ENCODE data around the gene EPB41L4B.
"Not testable (repeated sequence)": the region's sequence is repeated elsewhere in the genome, so short reads cannot be mapped to it uniquely, and the experiment has no call there.

The EPB41L4B gene

DNA sequence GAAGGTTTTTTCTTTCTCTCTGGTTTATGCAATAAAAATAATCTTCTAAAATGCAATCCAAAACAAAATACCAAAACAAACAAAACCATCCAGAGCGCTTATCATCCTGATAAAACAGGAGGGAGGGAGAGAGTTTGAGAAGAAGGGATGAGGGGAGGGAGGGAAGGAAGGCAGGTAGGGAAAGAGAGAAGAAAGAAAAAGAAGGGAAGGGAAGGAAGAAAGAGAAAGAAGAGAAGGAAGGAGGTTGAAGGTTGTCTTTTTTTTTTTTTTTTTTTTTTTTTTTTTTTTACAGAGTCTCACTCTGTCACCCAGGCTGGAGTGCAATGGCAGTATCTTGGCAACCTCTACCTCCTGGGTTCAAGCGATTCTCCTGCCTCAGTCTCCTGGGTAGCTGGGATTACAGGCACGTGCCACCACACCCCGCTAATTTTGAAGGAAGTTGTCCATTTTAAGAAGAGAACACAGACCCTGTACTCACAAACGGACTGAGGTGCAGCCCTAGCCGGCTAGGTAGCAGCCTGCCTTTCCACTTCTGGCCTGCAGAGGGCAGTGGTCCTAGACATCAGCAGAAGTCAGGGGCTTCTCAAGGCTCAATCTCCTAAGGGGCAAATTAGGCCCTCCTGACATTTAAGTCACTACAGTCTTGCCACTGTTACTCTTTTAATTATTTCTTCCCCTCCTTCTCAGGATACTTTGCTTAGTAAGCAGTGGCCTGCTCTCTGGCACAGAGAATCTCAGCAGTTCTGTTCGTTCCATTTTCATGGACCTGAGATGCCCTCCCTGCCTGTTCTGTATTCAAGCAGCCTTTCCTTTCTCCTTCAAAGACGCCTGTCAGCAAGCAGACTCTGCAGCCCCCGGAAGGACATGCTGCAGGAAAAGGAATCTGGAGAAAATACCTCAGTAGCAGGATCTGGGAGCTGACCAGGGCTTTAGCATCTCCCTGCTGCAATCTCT lies 76.4 kb downstream of the EPB41L4B start:
- DNase-seq (ENCODE audit: low spot score): peak; percentile 72

DNA sequence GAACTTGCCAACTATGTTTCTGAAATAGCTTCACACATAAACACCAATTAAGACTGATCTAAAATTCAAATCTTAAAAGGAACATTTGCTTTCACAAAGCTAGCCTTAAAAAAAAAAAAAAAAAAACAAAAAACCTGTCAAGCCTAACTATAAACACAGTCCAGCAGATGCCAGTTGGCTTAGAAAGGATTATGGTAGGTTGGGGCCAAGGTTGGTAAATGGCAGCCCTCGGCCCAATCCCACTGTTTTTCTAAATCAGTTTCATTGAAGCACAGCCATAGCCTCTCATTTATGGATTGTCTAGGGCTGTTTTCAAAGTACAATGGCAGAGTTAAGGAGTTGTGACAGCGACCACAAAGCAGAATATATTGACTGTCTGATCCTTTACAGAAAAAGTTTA lies 78.1 kb downstream of the EPB41L4B start:
- no peak for DNase-seq (ENCODE audit: low spot score)

DNA sequence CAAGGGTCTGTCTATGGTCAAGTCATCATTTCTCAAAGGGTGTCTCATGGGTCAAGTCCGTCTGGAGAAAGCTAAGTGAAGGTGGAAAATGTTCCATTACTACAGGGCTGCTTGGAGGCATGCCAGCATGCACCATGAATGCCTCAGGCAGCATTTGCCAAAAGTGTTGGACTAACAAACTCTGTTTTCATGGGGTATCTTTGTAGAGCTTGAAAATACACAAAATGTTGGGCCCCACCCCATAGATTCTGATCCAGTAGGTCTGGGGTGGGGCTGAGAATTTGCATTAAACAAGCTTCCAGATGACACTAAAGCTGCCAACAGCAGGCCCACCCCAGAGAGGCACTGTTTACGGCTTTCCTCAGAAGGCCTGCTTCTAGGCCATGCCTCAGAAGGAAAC lies 78.8 kb downstream of the EPB41L4B start:
- no peak for DNase-seq (ENCODE audit: low spot score)

DNA sequence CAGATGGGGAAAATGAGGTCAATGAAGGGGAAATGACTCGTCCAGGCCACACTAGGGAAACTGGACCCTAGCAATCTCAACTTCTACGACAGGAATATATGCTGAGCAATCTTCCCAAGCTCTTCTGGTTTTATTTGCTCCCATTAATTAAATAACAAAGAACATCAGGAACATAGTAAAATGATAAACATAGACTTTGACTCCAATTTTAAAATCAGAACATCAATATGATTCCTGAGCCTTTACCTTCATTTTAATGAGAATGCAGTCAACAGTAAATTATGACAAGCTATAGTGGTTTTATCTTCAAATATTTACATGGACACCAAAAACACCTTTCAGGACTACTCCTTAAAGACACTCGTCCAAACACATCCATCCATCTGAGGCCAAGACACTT lies 79.7 kb downstream of the EPB41L4B start:
- no peak for DNase-seq (ENCODE audit: low spot score)

DNA sequence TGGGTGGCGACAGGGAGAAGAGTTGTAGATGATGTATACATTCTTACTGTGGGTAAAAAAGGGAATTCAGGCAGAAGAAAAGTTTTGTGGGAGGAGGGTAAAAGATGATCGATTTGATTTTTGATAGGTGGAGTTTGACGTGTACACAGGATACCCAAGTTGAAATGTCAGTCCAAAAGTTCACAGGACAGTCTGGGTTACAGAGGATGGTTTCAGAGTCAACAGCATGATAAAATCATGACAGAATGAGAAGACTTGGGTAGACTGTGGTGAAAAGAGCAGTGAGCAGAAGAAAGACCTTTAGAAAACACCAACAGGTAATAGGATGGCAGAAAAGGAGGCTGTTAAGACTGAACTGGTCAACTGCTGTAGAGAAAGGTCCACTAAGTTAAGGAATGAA lies 81.6 kb downstream of the EPB41L4B start:
- no peak for DNase-seq (ENCODE audit: low spot score)

DNA sequence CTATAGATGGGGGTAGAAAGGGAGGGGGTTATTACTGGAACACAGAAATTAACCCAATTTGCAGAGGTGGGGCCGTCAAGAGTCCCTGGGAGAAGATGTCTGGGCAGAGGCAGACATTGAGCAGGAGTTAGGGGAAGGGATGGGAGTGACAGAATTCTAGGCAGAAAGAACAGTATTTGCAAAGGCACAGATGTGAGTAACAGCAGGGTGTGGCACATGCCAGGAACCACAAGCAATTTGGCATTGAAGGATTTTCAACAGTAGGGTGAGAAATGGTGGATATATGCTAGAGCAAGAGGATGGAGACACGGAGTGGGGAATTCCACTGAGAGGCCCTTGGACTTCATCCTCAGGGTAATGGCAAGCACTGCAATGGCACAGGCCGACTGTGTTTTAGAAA lies 82.2 kb downstream of the EPB41L4B start:
- DNase-seq (ENCODE audit: low spot score): no peak

DNA sequence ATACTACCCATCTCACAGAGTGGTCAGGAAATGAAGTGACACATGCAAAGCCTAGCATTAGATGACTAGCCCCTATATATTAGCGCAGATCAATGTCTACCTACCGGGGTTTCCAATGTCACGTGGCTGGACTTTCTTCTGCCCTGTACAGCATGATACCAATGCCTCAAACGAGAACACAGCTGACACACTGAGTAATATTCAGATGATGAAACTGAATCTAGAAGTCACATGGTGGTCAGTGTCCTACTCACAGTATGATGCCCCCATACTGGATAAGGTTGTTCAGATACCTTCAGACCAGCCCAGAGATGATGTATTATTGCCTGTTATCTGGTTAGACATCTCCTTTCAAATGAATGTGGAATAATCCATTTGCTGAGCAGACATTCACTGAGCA lies 82.7 kb downstream of the EPB41L4B start:
- no peak for DNase-seq (ENCODE audit: low spot score)

DNA sequence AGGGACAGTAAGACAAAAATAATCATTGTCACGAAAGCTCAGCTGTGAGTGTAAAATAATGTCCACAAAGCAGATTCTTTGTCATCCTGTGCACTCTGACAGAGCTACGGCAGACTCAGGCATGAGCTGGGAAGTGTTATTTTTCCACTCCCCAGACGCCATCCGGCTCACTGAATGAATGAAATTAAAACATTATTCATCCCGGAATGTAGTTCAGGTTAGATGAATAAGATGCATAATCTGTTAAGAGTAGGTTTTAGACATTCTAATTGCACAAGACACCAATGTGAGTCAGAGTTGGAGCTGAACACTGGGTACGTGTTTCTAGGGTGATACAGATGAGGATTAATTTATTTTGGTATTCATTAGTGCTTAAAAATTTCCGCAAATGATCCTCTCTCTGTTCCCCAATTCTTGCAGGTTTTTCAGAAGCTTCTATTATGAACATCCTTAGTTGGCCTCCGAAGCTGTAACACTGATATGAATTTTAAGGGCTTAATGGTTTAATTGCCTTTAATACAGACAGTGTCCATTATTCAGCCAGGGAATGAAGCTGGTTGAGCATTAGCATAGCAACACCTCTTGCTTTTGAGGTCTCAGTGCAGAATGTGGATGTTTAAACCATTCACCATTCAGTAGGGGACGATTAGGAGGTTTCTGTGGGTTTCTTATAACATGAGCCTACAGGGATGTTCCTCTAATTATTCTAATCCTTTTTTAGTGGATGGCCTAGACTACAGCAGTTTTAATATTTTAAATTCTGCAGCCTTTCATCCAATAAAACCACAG lies 88.2 kb downstream of the EPB41L4B start:
- DNase-seq (ENCODE audit: low spot score): peak; percentile 64

DNA sequence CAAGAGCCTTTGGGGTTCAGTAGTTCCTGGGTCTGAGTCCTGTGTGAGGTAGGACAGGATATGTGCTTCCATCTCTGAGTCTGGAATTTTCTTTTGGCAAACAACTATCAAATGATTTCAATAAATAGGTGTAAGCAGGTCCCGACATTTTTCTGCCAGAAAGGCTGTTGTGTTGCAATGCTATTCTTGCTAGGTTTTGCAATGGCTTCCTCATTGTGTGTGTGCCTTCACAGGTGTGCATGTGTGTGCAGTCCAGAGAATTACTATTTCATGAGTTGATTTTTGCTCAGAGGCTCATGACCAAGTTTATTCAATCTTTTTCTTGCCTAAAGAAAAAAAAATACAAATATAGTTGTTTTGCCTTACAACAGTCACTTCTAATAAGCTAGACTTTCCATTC lies 89.3 kb downstream of the EPB41L4B start:
- no peak for DNase-seq (ENCODE audit: low spot score)

DNA sequence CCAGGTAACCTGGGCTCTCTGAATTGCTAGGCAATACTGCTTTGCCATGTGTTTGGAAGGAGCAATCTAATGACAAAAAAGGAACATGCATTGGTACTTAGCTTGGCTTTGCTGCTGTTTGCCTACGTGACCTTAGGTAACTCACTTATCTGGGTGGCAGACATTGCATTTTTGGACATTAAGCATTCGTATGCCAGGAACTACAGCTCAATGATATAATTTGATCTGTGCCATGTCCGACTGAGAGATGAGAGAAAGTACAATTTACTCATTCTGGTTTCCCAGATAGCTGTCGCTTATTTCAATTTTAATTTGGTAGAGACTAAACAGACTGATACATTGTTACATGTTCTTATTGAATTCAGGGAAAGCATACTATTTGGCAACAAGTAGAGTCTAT lies 90.6 kb downstream of the EPB41L4B start:
- no peak for DNase-seq (ENCODE audit: low spot score)

DNA sequence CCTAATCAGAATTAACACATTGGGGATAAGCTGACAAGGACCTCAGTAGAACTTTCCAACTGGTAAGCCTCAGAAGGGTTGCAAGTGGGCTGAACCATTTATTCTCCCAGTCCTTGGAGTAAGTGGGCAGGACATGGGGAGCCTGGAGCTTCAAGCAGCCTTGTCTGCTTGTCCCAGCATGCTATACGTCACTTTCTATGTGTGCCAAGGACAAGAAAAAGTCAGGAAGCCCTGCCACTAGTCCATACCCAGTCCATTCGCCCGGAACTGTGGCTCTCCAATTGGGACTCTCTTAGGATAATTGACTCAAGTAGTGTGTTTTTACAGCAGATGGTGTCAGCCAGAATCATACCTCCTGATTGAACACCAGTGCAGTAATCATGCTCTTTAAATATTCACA lies 91.2 kb downstream of the EPB41L4B start:
- no peak for DNase-seq (ENCODE audit: low spot score)

DNA sequence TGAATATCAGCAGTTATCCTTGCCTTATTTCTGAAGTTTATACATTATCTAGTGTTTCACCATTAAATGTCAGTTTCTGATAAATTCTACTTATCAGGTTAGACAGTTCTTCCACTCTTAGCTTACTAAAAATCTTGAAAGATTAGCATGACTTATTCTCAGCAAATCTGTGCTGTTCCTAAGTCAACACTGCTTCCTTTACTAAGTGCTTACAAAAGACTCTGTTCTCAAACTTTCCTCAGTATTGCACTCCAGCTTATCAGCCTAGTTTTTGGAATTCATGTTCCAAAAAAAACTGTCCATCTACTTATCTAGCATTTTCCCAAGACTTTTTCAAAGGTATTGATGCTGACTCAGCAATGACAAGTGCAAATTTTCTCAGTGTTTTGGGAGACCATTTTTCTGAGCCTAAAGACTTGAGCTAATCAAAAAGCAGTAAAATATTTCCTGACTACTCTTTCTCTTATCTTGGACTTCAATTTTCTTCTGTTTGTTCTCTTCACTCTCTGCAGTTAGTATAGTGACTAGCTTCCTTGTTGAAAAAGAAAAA lies 92.7 kb downstream of the EPB41L4B start:
- DNase-seq (ENCODE audit: low spot score): no peak

DNA sequence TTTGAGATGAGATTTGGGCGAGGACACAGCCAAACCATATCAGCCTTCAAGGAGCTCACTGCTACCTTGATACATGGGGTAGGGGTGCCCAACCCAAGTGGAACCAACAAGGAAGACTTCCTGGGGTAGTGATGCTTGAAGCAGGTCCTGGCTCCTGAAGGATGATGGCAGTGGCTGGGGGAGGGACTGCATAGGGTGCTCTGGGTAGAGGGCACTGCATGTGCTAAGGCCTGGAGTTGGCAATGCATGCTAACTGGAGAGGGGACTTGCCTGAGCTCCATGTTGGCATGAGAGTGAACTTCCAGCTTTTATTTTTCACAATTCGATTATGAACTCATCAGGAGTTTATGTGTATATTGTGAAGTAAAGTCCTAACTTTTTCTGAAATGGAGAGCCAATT lies 95.2 kb downstream of the EPB41L4B start:
- DNase-seq (ENCODE audit: low spot score): no peak

DNA sequence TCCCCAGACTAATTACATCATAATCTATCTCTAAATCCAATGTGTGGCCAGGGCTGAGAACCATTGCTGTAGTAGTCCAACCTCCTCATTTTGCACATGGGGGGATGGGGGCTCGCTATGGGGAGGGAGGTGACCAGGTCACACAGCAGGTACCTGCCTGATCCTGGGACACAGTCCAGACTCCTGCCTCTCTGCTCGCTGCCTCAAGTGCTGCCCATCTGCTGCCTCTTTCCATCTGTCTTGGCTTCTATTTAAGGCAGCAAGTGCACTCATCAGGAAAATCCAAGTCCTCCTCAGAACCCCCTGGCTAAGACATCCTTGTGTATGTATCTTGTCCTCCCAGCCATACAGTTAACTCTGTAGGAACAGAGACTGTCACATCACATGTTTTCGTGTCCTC lies 96.1 kb downstream of the EPB41L4B start:
- DNase-seq (ENCODE audit: low spot score): no peak

DNA sequence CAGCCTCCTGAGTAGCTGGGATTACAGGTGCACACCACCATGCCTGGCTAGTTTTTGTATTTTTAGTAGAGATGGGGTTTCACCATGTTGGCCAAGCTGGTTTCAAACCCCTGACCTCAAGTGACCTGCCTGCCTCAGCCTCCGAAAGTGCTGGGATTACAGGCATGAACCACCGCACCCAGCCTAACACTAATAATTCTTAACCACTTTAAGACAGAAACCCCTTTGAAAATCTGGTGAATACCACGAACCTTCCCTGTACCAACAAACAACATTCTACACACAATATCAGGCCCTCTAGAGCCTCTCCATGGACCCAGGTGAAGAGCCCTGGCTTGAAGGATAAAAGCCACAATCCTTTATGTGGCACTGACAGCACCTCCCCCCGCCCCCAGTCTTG lies 102.6 kb downstream of the EPB41L4B start:
- DNase-seq (ENCODE audit: low spot score): not testable (repeated sequence)

DNA sequence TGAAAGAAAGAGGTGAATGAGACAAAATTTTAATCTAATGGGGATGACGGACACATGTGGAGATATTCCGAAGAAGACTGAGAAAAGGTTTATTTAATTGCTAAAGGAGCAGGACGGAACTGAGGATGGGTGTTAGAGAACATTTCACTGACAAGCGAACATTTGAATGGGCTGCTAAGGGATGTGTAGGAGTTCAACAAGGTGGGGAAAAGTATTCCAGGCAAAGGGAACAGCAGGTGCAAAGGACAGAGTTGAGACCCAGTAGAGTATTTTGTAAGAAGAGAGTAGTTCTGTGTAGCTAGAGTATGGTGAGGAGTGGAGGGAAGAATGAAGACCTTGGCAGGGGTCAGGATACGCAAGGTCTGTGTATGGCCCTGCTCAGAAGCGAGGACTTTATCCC lies 106.4 kb downstream of the EPB41L4B start:
- no peak for DNase-seq (ENCODE audit: low spot score)

DNA sequence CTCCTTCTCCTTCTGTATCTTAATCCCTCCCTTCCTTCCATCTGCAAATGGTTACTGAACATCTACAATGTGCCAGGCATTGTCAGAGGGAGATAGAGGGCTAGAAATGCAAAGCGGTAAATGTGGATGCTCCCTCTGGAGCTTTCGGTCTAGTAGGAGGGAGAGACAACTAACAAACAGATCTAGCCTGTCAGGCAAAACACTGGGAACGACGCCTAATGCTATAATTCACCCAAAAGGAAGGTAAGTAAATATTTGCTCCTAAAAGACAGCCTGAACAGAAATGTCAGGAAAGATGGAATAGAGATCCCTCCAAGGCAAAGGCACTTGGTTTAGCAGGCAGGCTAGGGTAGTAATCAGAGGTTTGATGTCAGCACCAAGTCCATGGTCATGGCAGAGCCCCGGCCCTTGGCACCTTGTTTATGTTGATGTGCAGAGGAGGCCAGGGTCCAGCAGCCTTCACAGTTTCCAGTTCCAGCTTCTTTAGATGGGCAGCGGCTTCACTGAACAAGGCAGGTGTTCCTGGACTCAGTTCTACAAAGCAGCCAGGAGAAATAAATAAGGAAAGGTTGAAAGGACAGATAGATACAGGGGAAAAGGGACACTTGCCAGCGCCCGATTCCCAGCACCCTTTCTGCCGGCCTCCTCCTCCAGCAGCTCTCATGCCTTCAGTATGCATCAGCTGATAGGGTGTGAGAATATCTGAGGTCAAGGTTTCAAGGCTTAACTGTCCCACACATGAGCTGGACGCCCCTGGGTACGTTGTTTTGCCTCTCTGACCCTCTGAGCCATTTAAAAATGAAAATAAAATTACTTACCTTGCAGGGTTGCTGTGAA lies 107.4 kb downstream of the EPB41L4B start:
- no peak for DNase-seq (ENCODE audit: low spot score)

DNA sequence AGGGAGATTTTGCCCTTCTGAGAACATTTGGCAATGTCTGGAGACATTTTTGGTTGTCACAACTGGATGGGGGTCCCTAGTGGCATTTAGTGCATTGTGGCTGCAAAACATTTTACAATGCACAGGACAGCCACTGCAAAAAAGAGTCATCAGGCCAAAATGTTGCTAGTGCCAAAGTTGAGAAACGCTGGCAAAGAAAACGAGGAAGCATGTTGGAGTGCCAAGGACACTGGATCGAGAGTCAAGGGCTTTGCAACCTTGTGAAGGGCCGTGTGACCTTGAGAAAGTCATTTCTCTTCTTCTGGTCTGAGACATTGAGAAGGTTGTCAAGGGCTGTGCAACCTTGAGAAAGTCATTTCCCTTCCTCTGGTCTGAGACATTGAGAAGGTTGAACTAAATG lies 108.1 kb downstream of the EPB41L4B start:
- DNase-seq (ENCODE audit: low spot score): no peak

DNA sequence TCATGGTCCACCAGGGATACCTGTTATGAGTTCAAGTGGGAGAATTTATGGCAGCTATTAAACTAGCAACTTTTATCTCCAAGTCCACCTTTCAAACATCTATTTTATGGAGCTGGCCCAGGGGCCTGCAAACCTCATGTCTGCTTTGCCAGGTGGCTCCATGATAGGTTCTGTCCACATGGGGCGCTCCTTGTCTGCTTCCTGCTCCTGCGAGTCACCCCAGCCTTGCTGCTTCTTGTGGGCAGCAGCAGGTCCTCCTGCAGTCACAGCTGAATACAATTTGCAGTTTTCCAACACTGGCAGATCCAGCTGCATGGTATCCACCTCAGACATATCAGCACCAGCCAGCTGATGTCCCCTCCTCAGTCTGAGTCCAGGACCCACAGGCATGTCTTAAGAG lies 114.2 kb downstream of the EPB41L4B start:
- peak; percentile 30 for DNase-seq (ENCODE audit: low spot score)

DNA sequence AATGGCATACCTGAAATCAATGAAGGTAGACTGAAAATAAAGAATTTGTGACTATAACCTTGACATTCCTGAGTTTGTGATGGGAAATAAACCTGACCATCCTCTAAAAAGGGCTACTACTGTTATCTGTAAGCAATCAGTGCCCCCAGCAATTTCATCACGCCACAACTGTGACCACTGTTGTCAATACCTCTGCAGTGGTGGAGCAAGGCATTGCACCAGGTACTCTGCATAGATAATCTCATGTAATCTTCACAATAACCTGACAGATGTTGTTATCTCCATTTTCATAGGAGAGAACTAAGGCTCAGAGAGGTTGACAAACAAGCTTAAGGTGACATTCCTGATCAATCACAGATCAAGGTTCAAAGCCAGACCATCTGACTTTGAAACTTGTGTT lies 115.3 kb downstream of the EPB41L4B start:
- no peak for DNase-seq (ENCODE audit: low spot score)

DNA sequence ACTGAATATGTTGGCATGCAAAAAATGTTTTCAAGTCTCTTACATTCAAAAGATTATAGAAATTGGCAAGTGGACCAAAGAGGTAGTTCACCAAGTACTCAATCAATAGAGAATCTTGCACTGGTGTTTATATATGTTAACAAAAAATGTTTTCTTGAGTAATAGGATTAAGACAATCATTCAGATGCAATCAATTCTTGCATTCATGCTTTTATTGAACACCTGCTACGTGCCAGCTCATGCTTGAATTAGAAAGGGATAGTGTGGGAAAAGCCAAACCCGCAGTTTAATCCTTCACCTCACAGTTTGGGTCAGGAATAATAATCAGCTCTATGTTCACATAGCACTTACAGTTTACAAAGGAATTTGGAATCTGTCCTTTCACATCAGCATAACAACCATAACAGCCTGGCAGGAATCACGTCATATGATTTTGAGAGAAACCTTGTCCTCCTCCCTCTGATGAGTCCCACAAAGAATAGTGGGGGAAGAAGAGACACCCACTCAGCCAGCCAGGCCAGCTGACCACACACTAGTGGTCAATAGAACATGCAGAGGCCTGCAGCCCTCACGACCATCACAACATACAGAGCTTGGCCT lies 117.0 kb downstream of the EPB41L4B start:
- no peak for DNase-seq (ENCODE audit: low spot score)

DNA sequence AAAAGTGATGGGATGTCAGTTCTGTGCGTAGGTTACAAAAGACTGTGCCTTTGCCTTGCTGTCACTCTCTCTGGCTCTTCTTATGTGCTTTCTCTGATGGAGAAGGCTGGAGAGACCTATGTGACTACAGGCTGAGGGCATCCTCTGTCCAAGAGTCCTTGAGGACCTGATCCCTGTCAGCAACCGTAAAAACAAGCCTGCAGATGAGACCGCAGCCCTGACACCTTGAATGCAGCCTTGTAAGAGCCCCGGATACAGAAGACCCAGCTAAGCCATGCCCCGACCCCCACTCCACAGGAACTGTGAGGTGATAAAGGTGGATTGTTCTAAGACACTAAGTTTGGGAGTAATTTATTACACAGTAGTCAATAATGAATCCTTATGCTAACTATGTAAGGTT lies 121.2 kb downstream of the EPB41L4B start:
- no peak for DNase-seq (ENCODE audit: low spot score)
